ENCODE data around the gene TSPAN13.

TSPAN13 gene

GRCh38 chr7:16727736-16728135 is 25.8 kb upstream of the TSPAN13 start:
- Histone ChIP-seq H3K9ac (ENCODE audit: low read length) (no peak overlapping the region), H3K4me1 (ENCODE audit: insufficient read depth, low read length) (no peaks in the 10 kb centered on the region), H3K27ac (ENCODE audit: low read depth, low read length) (no peak overlapping the region), H3K36me3 (ENCODE audit: insufficient read depth, low read length) (no peaks in the 10 kb centered on the region), H3K27me3 (ENCODE audit: control insufficient read depth in 1 of 2, insufficient read depth in 2 of 2, low read length in 2 of 2) (no peaks in the 10 kb centered on the region), H3K9me3 (ENCODE audit: low read length) (no peaks in the 10 kb centered on the region), H3K4me3 (ENCODE audit: low read depth in 1 of 2, low read length in 2 of 2) (no peak overlapping the region)

GRCh38 chr7:16728811-16729210 is 24.7 kb upstream of the TSPAN13 start:
- Histone ChIP-seq H3K36me3 (ENCODE audit: insufficient read depth, low read length) (no peaks in the 10 kb centered on the region), H3K9me3 (ENCODE audit: low read length) (no peaks in the 10 kb centered on the region), H3K4me1 (ENCODE audit: insufficient read depth, low read length) (no peaks in the 10 kb centered on the region), H3K4me3 (ENCODE audit: low read depth in 1 of 2, low read length in 2 of 2) (no peak overlapping the region), H3K9ac (ENCODE audit: low read length) (no peak overlapping the region), H3K27me3 (ENCODE audit: control insufficient read depth in 1 of 2, insufficient read depth in 2 of 2, low read length in 2 of 2) (no peaks in the 10 kb centered on the region), H3K27ac (ENCODE audit: low read depth, low read length) (no peak overlapping the region)

GRCh38 chr7:16729541-16729940 is 24.0 kb upstream of the TSPAN13 start:
- Histone ChIP-seq H3K9me3 (ENCODE audit: low read length) (no peaks in the 10 kb centered on the region), H3K27me3 (ENCODE audit: control insufficient read depth in 1 of 2, insufficient read depth in 2 of 2, low read length in 2 of 2) (no peaks in the 10 kb centered on the region), H3K27ac (ENCODE audit: low read depth, low read length) (no peak overlapping the region), H3K4me1 (ENCODE audit: insufficient read depth, low read length) (no peaks in the 10 kb centered on the region), H3K9ac (ENCODE audit: low read length) (no peak overlapping the region), H3K36me3 (ENCODE audit: insufficient read depth, low read length) (no peaks in the 10 kb centered on the region), H3K4me3 (ENCODE audit: low read depth in 1 of 2, low read length in 2 of 2) (no peak overlapping the region)

- Histone ChIP-seq H3K9ac (ENCODE audit: low read length) (no peak overlapping the region), H3K36me3 (ENCODE audit: insufficient read depth, low read length) (no peaks in the 10 kb centered on the region), H3K27me3 (ENCODE audit: control insufficient read depth in 1 of 2, insufficient read depth in 2 of 2, low read length in 2 of 2) (no peaks in the 10 kb centered on the region), H3K4me3 (ENCODE audit: low read depth in 1 of 2, low read length in 2 of 2) (no peak overlapping the region), H3K9me3 (ENCODE audit: low read length) (no peaks in the 10 kb centered on the region), H3K4me1 (ENCODE audit: insufficient read depth, low read length) (no peaks in the 10 kb centered on the region), H3K27ac (ENCODE audit: low read depth, low read length) (no peak overlapping the region)
These were observed 22.6 kb upstream of the TSPAN13 start for GRCh38 chr7:16730937-16731336.

GRCh38 chr7:16732828-16733227 is 20.7 kb upstream of the TSPAN13 start:
- no peak overlapping the region for H3K27ac ChIP-seq (ENCODE audit: low read depth, low read length)
- H3K9me3 ChIP-seq (ENCODE audit: low read length), result no peaks in the 10 kb centered on the region
- no peak overlapping the region for H3K9ac ChIP-seq (ENCODE audit: low read length)
- no peaks in the 10 kb centered on the region for H3K36me3 ChIP-seq (ENCODE audit: insufficient read depth, low read length)
- H3K27me3 ChIP-seq (ENCODE audit: control insufficient read depth in 1 of 2, insufficient read depth in 2 of 2, low read length in 2 of 2), result no peaks in the 10 kb centered on the region
- H3K4me3 ChIP-seq (ENCODE audit: low read depth in 1 of 2, low read length in 2 of 2), result no peak overlapping the region
- H3K4me1 ChIP-seq (ENCODE audit: insufficient read depth, low read length), result no peaks in the 10 kb centered on the region

- Histone ChIP-seq H3K9me3 (ENCODE audit: low read length) (no peaks in the 10 kb centered on the region), H3K9ac (ENCODE audit: low read length) (no peak overlapping the region), H3K36me3 (ENCODE audit: insufficient read depth, low read length) (no peaks in the 10 kb centered on the region), H3K27ac (ENCODE audit: low read depth, low read length) (no peak overlapping the region), H3K27me3 (ENCODE audit: control insufficient read depth in 1 of 2, insufficient read depth in 2 of 2, low read length in 2 of 2) (no peaks in the 10 kb centered on the region), H3K4me1 (ENCODE audit: insufficient read depth, low read length) (no peaks in the 10 kb centered on the region), H3K4me3 (ENCODE audit: low read depth in 1 of 2, low read length in 2 of 2) (no peak overlapping the region)
These were observed 19.3 kb upstream of the TSPAN13 start for GRCh38 chr7:16734148-16734726.

- no peaks in the 10 kb centered on the region for H3K36me3 ChIP-seq (ENCODE audit: insufficient read depth, low read length)
- no peaks in the 10 kb centered on the region for H3K9me3 ChIP-seq (ENCODE audit: low read length)
- no peak overlapping the region for H3K27ac ChIP-seq (ENCODE audit: low read depth, low read length)
- no peak overlapping the region for H3K9ac ChIP-seq (ENCODE audit: low read length)
- peaks cover 1% of the 10 kb centered on the region for H3K4me1 ChIP-seq (ENCODE audit: insufficient read depth, low read length)
- no peaks in the 10 kb centered on the region for H3K27me3 ChIP-seq (ENCODE audit: control insufficient read depth in 1 of 2, insufficient read depth in 2 of 2, low read length in 2 of 2)
- H3K4me3 ChIP-seq (ENCODE audit: low read depth in 1 of 2, low read length in 2 of 2), result no peak overlapping the region
These were observed 18.5 kb upstream of the TSPAN13 start for GRCh38 chr7:16735020-16735419.

DNA sequence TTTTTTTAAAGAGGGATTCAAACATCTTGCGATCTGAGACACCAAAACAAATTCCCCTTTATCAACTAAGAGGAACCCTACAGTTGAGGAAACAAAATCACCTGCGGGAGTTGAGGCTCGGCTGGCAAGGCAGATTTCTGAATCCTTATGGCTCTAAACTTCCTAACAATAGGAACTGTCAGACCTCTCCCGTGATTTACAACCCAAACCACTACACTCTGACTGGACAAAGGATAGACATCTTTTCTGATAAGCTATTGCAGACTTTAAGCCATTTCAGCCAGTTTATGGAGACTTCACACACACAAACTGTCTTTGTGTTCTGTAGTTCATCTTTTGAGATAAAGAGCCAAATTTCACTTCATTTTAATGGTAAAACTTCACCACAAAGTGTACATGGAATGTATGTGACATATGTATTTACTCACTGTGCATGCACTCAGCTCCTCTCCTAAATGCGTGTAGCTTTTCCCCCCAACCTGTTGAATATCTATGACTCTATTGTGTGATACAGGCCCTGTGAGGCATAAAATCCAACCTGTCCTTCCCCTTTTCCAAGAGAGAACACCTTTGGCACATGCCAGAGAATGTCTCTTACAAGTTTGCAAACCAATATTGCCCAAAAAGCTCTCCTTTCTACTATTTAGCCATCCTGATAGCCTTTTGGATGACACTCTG is 15.4 kb upstream of the TSPAN13 start:
- H3K4me3 ChIP-seq (ENCODE audit: low read depth in 1 of 2, low read length in 2 of 2), result no peak overlapping the region
- H3K27me3 ChIP-seq (ENCODE audit: control insufficient read depth in 1 of 2, insufficient read depth in 2 of 2, low read length in 2 of 2), result no peaks in the 10 kb centered on the region
- H3K4me1 ChIP-seq (ENCODE audit: insufficient read depth, low read length), result peaks cover 8% of the 10 kb centered on the region
- H3K36me3 ChIP-seq (ENCODE audit: insufficient read depth, low read length), result no peaks in the 10 kb centered on the region
- no peak overlapping the region for H3K9ac ChIP-seq (ENCODE audit: low read length)
- H3K9me3 ChIP-seq (ENCODE audit: low read length), result no peaks in the 10 kb centered on the region
- H3K27ac ChIP-seq (ENCODE audit: low read depth, low read length), result no peak overlapping the region

GRCh38 chr7:16739863-16740622 is 13.5 kb upstream of the TSPAN13 start:
- Histone ChIP-seq H3K27me3 (ENCODE audit: control insufficient read depth in 1 of 2, insufficient read depth in 2 of 2, low read length in 2 of 2) (no peaks in the 10 kb centered on the region), H3K9ac (ENCODE audit: low read length) (no peak overlapping the region), H3K27ac (ENCODE audit: low read depth, low read length) (no peak overlapping the region), H3K4me3 (ENCODE audit: low read depth in 1 of 2, low read length in 2 of 2) (no peak overlapping the region), H3K4me1 (ENCODE audit: insufficient read depth, low read length) (peaks cover 8% of the 10 kb centered on the region), H3K36me3 (ENCODE audit: insufficient read depth, low read length) (no peaks in the 10 kb centered on the region), H3K9me3 (ENCODE audit: low read length) (no peaks in the 10 kb centered on the region)

GRCh38 chr7:16740623-16740953 is 13.0 kb upstream of the TSPAN13 start:
- H3K4me1 ChIP-seq (ENCODE audit: insufficient read depth, low read length), result peaks cover 8% of the 10 kb centered on the region
- H3K27ac ChIP-seq (ENCODE audit: low read depth, low read length), result no peak overlapping the region

DNA sequence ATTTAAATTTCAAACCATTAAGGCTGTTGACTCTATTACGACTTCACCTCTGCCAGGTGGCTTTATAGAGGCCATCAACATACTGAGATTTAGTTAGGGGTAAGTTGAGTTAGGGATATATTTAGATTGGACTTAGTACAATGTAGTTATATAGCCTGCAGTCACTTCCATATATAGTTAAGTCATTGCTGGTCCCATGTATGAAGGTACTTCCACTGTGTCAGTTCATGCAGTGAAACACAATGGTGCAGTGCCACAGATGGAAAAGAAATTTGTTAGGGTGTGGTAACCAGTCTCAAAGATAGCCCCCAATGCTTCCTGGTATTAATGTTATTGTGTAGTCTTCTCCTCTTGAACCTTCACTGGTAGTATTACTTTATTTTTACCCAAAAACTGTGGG is 12.6 kb upstream of the TSPAN13 start:
- H3K4me3 ChIP-seq (ENCODE audit: low read depth in 1 of 2, low read length in 2 of 2), result no peak overlapping the region
- H3K4me1 ChIP-seq (ENCODE audit: insufficient read depth, low read length), result peaks cover 8% of the 10 kb centered on the region
- H3K9me3 ChIP-seq (ENCODE audit: low read length), result no peaks in the 10 kb centered on the region
- no peaks in the 10 kb centered on the region for H3K27me3 ChIP-seq (ENCODE audit: control insufficient read depth in 1 of 2, insufficient read depth in 2 of 2, low read length in 2 of 2)
- H3K36me3 ChIP-seq (ENCODE audit: insufficient read depth, low read length), result no peaks in the 10 kb centered on the region
- H3K9ac ChIP-seq (ENCODE audit: low read length), result no peak overlapping the region
- H3K27ac ChIP-seq (ENCODE audit: low read depth, low read length), result no peak overlapping the region

More at GRCh38 chr7:16740623-16740953, 13.0 kb upstream of the TSPAN13 start:
- Histone ChIP-seq H3K9ac (ENCODE audit: low read length) (no peak overlapping the region), H3K4me3 (ENCODE audit: low read depth in 1 of 2, low read length in 2 of 2) (no peak overlapping the region), H3K27me3 (ENCODE audit: control insufficient read depth in 1 of 2, insufficient read depth in 2 of 2, low read length in 2 of 2) (no peaks in the 10 kb centered on the region), H3K9me3 (ENCODE audit: low read length) (no peaks in the 10 kb centered on the region), H3K36me3 (ENCODE audit: insufficient read depth, low read length) (no peaks in the 10 kb centered on the region)

All from muscle layer of colon (tissue), 2 donors.